Measurements from ENCODE around the gene PPM1L.

DNA sequence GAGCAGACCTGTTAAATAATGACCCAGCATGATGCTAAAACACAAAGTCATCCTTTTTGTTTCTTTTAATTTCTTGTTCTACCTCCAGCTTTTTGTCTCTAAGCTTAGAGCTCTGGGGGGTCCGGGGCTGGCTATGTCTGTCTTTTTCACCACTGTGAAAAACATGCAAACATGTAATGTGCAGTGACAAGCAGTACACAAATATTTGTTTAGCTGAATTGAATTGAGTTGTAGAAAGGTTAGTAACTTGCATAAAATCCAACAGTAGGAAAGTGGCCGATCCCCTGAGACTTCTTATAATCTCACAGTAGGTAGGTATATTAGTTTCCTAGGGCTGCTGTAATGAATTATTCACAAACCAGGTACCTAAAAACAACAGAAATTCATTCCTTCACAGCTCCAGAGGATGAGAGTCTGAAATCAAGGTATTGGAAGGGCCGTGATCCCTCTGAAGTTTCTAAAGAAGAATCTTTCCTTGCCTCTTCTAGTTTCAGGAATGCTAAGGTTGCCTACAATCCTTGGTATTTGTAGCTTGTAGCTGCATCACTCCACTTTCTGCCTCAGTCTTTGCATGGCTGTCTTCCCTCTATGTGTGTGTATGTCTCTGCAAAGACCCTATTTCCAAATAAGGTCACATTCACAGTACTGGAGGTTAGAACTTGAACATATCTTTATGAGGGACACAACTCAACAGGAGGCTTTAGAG lies 46.4 kb upstream of the PPM1L start:
- TF ChIP-seq CTCF (IDR thresholded peaks at IDR 0.05) (no peak), POLR2A (IDR thresholded peaks at IDR 0.05) (no peak)
